Thyroid gland (tissue), 4 donors: ENCODE data around the gene PLCG1. TPM values are rescaled to one million over a fixed set of nuclear protein-coding genes. Genes with fewer than 3 reads are reported as not detected.

ENCODE experiments used
- DNase-seq, 2 donors: peaks; one replicate each; pipeline ENCODE4 v3.0.0-alpha.2; 2019
- H3K27ac ChIP-seq, 3 donors: fragments of 200-600 bp; sonication (generic); 1 replicate in 2 of 3; 2 replicates in 1 of 3; pipeline ENCODE4 v1.5.1; 2016 to 2019; ENCODE audit warnings: mild to moderate bottlenecking in 1 of 3, moderate library complexity in 1 of 3
- H3K27me3 ChIP-seq: fragments of 200-600 bp; sonication (generic); one replicate; pipeline ENCODE4 v1.5.1; 2019
- H3K36me3 ChIP-seq, 2 donors: fragments of 200-600 bp; sonication (generic); one replicate each; pipeline ENCODE4 v1.5.1; 2016 to 2019
- H3K4me1 ChIP-seq, 2 donors: fragments of 200-600 bp; sonication (generic); one replicate each; pipeline ENCODE4 v1.5.1; 2017 to 2019
- H3K4me3 ChIP-seq, 3 donors: fragments of 200-600 bp; sonication (generic); replicated peaks in 1 of 3; 1 replicate in 2 of 3; 2 replicates in 1 of 3; pipeline ENCODE4 v1.5.1; 2016; ENCODE audit warnings: mild to moderate bottlenecking in 1 of 3
- H3K9me3 ChIP-seq: fragments of 200-600 bp; sonication (generic); one replicate; pipeline ENCODE4 v1.5.1; 2017
- POLR2A ChIP-seq, 2 donors: fragments of 450-650 bp; IDR thresholded peaks; one replicate each; pipeline ENCODE4 v1.6.1; 2017; ENCODE audit warnings: antibody characterized with exemption in 2 of 2, mild to moderate bottlenecking in 2 of 2, moderate library complexity in 1 of 2
- WGBS, 2 donors: methylation state at CpG; one replicate each; pipeline ENCODE4 v1.1.5; 2017; 5-methylcytosine and 5-hydroxymethylcytosine counted together
- intact Hi-C: fragments of 100-400 bp; cut with DNase I; formaldehyde crosslinking; loops from one replicate; pipeline ENCODE4 v1.15.1; 2023
- total RNA-seq, 4 donors: library from RNA; depleted of rRNA; stranded (reverse); fragments of >200 nt; gene quantifications; one replicate each; pipeline ENCODE4 v1.2.3, GENCODE V29; 2016
- TF ChIP-seq, protein P1 (sequence below), 6 experiments: fragments of 200-600 bp in 3 of 6; fragments of 450-650 bp in 3 of 6; sonication (generic) in 3 of 6; IDR thresholded peaks; one replicate each; pipeline ENCODE4 v1.5.1; 2016 to 2019; ENCODE audit warnings: antibody characterized with exemption in 6 of 6, mild to moderate bottlenecking in 2 of 6, inconsistent platforms in 1 of 6, moderate library complexity in 1 of 6

The PLCG1 gene
- total RNA-seq, 4 donors from 2014 or later, result 146 to 252 (median 164) TPM

DNA sequence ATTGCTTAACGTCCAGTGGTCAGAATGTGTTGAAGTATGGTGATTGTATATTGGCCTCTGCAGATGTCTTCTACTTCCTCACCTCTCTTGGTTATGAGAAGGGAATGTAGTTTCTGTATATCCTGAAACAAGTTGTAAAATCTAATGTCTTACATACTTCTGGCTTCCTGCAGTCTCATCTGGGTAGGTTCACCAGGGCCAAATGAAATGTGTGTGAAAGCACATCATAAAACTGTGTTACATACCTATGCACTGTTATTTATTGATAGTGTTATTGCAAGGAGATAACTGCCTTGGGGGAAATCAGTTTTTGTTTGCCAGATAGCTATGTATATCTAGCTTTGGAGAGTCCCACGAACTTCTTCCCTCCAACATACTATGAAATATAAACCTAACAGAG lies 35.7 kb upstream of the PLCG1 start:
- DNase-seq, result no peak
- Histone ChIP-seq H3K4me3 (no peak overlapping the region), H3K9me3 (no peaks in the 10 kb centered on the region), H3K27me3 (no peaks in the 10 kb centered on the region), H3K4me1 (no peaks in the 10 kb centered on the region), H3K36me3 (peaks cover 55 to 59% of the 10 kb centered on the region in 2 donors), H3K27ac (no peak overlapping the region)
- TF ChIP-seq, protein P1, sequence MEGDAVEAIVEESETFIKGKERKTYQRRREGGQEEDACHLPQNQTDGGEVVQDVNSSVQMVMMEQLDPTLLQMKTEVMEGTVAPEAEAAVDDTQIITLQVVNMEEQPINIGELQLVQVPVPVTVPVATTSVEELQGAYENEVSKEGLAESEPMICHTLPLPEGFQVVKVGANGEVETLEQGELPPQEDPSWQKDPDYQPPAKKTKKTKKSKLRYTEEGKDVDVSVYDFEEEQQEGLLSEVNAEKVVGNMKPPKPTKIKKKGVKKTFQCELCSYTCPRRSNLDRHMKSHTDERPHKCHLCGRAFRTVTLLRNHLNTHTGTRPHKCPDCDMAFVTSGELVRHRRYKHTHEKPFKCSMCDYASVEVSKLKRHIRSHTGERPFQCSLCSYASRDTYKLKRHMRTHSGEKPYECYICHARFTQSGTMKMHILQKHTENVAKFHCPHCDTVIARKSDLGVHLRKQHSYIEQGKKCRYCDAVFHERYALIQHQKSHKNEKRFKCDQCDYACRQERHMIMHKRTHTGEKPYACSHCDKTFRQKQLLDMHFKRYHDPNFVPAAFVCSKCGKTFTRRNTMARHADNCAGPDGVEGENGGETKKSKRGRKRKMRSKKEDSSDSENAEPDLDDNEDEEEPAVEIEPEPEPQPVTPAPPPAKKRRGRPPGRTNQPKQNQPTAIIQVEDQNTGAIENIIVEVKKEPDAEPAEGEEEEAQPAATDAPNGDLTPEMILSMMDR (IDR thresholded peaks at IDR 0.05), result no peak
- no peak for TF ChIP-seq POLR2A (IDR thresholded peaks at IDR 0.05)
- intact Hi-C loops, result no loop called here
- WGBS, 2 donors, result 88 to 100% methylated on average over 2 of the region's 2 CpGs

DNA sequence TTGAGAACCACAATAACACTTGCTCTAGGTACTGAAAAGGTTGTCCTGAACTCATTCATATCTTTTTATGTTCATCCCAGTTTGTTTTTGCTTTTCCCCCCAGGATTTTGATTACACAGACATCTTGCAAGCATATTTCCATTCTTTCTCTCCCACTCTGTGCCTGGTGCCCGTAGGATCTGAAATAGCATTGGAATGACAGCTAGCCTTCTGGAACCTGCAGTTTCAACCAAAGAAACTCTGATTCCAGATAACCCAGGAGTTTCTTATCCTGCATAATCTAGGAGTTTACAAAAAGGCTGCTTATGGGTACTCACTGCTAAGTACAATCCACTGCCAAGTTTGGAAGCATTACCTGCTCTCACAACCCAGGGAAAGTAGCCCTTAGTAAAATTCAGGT lies 28.8 kb upstream of the PLCG1 start:
- intact Hi-C loops, result no loop called here
- no peak for DNase-seq
- TF ChIP-seq, protein P1 (IDR thresholded peaks at IDR 0.05), result no peak
- TF ChIP-seq POLR2A (IDR thresholded peaks at IDR 0.05), result no peak
- Histone ChIP-seq H3K27me3 (no peaks in the 10 kb centered on the region), H3K27ac (no peak overlapping the region), H3K36me3 (peaks cover 20 to 27% of the 10 kb centered on the region in 2 donors), H3K4me3 (no peak overlapping the region), H3K9me3 (no peaks in the 10 kb centered on the region), H3K4me1 (peaks cover 5 to 24% of the 10 kb centered on the region in 2 donors)
- WGBS, 2 donors, result 89 to 100% methylated on average over 1 of the region's 1 CpG

DNA sequence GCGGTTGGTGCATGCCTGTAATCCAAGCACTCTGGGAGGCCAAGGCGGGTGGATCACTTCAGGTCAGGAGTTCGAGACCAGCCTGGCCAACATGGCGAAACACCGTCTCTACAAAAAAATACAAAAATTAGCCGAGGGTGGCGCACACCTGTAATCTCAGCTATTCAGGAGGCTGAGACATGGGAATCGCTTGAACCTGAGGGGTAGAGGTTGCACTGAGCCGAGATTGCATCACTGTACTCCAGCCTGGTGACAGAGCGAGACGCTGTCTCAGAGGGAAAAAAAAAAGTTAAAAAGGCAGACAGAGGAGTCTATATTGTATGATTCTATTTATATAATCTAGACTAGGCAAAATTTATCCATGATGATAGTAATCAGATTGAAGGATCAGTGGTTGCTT lies 27.3 kb upstream of the PLCG1 start:
- intact Hi-C loops, result no loop called here
- Histone ChIP-seq H3K9me3 (no peaks in the 10 kb centered on the region), H3K4me1 (peaks cover 5 to 24% of the 10 kb centered on the region in 2 donors), H3K27ac (peak overlapping the region in 1 of 3 donors; percentile 17), H3K27me3 (no peaks in the 10 kb centered on the region), H3K4me3 (no peak overlapping the region), H3K36me3 (peaks cover 28 to 29% of the 10 kb centered on the region in 2 donors)
- no peak for TF ChIP-seq POLR2A (IDR thresholded peaks at IDR 0.05)
- TF ChIP-seq, protein P1 (IDR thresholded peaks at IDR 0.05), result no peak
- WGBS, 2 donors, result 95 to 97% methylated on average over 11 of the region's 11 CpGs
- DNase-seq, result no peak

DNA sequence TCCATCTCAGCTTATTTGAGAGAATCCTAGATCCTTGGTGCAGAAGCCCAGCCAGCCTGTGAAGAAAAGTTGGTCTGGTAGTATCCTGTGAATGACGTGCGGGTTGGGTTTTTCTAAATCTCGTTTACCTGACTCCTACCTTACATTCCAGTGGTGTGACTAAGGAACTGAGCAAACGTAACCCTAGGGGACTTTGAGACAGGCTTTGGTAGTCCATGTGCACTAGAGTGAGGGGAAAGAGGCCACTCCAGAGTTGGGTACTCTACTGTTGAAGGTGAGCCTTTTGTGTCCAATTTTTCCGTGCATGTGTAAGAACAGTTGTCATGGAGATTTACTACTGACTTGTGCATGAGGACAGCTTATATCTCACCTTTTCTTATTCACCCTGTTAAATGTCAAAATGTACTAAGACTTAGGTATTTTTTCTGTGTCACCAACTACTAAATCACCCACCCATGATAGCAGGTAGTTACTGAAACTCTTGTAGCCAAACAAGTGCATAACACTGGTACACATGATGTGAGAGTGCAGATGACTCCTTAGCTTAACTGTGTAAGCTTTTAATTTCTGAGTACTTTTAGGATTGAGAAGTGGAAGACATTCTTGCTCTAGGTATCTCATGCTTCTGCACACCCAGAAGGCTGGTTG lies 26.3 kb upstream of the PLCG1 start:
- no peak for TF ChIP-seq POLR2A (IDR thresholded peaks at IDR 0.05)
- TF ChIP-seq, protein P1 (IDR thresholded peaks at IDR 0.05), result no peak
- DNase-seq, result peak; percentile 34 to 40
- intact Hi-C loops, result no loop called here
- no peak overlapping the region for H3K4me3 ChIP-seq
- peak overlapping the region; percentile 17 to 75 (median 47) for H3K27ac ChIP-seq
- H3K27me3 ChIP-seq, result no peaks in the 10 kb centered on the region
- 59 to 77% methylated on average over 5 of the region's 5 CpGs for WGBS, 2 donors
- no peaks in the 10 kb centered on the region for H3K9me3 ChIP-seq
- H3K4me1 ChIP-seq, result peaks cover 5 to 24% of the 10 kb centered on the region in 2 donors
- peaks cover 34 to 39% of the 10 kb centered on the region in 2 donors for H3K36me3 ChIP-seq

DNA sequence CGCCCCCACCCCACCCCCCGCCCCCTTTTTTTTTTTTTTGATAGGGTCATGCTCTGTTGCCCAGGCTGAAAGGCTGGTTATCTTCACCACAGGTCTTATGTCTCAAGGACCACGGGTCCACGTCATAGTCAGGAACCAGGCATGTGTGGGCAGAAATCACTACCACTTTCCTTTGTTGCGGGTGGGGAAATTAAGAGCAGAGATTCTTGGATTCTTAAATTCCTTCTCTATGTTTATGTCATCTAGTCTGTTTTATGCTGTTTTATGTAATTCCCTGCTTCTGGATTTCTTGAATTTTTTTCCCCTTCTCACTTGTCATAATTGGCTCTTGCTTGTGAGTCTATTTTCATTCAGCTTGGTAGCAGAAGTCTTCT lies 25.8 kb upstream of the PLCG1 start:
- Histone ChIP-seq H3K4me1 (peaks cover 5 to 24% of the 10 kb centered on the region in 2 donors), H3K27ac (peak overlapping the region; percentile 47 to 75 (median 61)), H3K9me3 (no peaks in the 10 kb centered on the region), H3K36me3 (peaks cover 39 to 44% of the 10 kb centered on the region in 2 donors), H3K27me3 (no peaks in the 10 kb centered on the region), H3K4me3 (no peak overlapping the region)
- DNase-seq, result peak; percentile 50 to 56
- no peak for TF ChIP-seq POLR2A (IDR thresholded peaks at IDR 0.05)
- TF ChIP-seq, protein P1 (IDR thresholded peaks at IDR 0.05), result no peak
- intact Hi-C loops, result no loop called here
- 46% methylated on average over 5 of the region's 5 CpGs for WGBS, 2 donors
